Stimulated activated CD8-positive, alpha-beta memory T cell treated with anti-CD3 and anti-CD28 coated beads, Interleukin-4, amount 100 ng/mL, for 48 hours (primary cell): ENCODE data around the gene KRT12.

Source experiments
- DNase-seq: peaks from one replicate; pipeline ENCODE4 v3.0.0-alpha.2; 2020

Gene KRT12

GRCh38 chr17:40866838-40867237 lies at the start of gene KRT12:
Gene KRT12 (minus strand): TSS chr17:40867223. CDS start chr17:40867186, 37 bp downstream.
- no peak for DNase-seq

- DNase-seq: no peak
These were observed 49.3 kb upstream of the KRT12 start for GRCh38 chr17:40916366-40916765.

- DNase-seq: no peak
These were observed 48.8 kb upstream of the KRT12 start for GRCh38 chr17:40915721-40916256.

- DNase-seq: no peak
These were observed 48.2 kb upstream of the KRT12 start for GRCh38 chr17:40915199-40915661.

- no peak for DNase-seq
These were observed 47.2 kb upstream of the KRT12 start for GRCh38 chr17:40914075-40914855.

- no peak for DNase-seq
These were observed 45.6 kb upstream of the KRT12 start for GRCh38 chr17:40912486-40913210.

- DNase-seq: no peak
These were observed 43.4 kb upstream of the KRT12 start for GRCh38 chr17:40910441-40910841.

GRCh38 chr17:40909755-40910154 lies 42.7 kb upstream of the KRT12 start:
- no peak for DNase-seq

GRCh38 chr17:40909351-40909750 lies 42.3 kb upstream of the KRT12 start:
- peak; percentile 71 for DNase-seq

- DNase-seq: no peak
These were observed 39.6 kb upstream of the KRT12 start for GRCh38 chr17:40906613-40907012.

- DNase-seq: no peak
These were observed 38.3 kb upstream of the KRT12 start for GRCh38 chr17:40905370-40905769.

- no peak for DNase-seq
These were observed 36.3 kb upstream of the KRT12 start for GRCh38 chr17:40903129-40903847.

GRCh38 chr17:40902498-40902897 lies 35.5 kb upstream of the KRT12 start:
- DNase-seq: no peak

GRCh38 chr17:40901981-40902474 lies 35.0 kb upstream of the KRT12 start:
- DNase-seq: no peak

- DNase-seq: no peak
These were observed 33.9 kb upstream of the KRT12 start for GRCh38 chr17:40900809-40901356.

- no peak for DNase-seq
These were observed 30.0 kb upstream of the KRT12 start for GRCh38 chr17:40896916-40897455.

GRCh38 chr17:40895106-40895730 lies 28.2 kb upstream of the KRT12 start:
- no peak for DNase-seq

- no peak for DNase-seq
These were observed 21.2 kb upstream of the KRT12 start for GRCh38 chr17:40888196-40888720.

- DNase-seq: no peak
These were observed 19.1 kb upstream of the KRT12 start for GRCh38 chr17:40886090-40886489.

GRCh38 chr17:40884708-40885512 lies 17.9 kb upstream of the KRT12 start, which contains the start of gene KRT20:
Gene KRT20 (minus strand): TSS chr17:40885242. CDS start chr17:40885185, 57 bp downstream.
- DNase-seq: no peak
